Measurements from ENCODE around the gene ADAM12.
"Not testable (repeated sequence)": the region's sequence is repeated elsewhere in the genome, so short reads cannot be mapped to it uniquely, and the experiment has no call there.

Gene ADAM12

DNA sequence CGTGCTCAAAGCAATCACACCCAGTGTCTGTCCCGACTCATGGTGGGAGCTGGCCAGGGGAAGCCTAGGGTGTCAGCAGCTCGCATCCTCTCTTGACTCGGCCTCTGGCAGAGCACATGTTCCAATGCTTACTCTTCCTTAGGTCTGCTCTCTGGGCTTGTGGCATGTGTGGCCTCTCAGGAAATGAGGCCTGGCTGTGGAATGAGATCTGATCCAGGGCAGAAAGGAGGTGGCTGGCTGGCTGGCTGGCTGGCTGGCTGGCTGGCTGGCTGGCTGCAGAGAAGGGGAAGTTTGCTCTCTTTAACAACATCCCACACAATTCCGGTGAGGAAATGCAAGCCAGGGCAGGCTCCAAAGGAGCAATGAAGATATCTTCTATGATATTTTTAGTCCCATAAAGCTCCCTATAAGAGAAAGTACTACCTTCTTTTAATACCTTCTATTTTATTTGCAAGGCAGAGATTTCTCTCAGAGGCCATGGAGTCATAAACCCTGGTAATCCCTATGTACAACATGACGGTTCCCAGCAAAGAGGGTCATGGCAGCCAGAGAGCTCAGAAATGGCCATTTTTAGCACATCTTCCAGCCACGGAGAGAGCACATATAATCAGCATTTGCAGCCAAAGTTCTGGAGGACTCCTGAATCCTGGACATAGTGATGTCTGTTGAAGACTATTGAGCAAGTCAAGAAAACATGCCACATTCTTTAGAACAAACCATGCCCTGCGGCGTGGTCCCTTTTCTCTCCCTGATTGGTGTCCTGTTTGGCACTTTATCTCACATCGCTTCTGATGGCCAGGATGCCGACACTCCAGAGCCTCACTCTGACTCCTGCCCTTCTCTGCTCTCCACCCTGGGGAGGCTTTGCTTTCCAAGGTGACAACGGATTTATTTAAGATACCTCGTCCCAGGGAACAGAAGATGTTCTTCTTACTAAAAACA, 338.2 kb downstream of the ADAM12 start:
- no peaks in the 10 kb centered on the region for H3K9me3 ChIP-seq (ENCODE audit: control insufficient read depth, insufficient read depth, low read length)
- H3K4me2 ChIP-seq (ENCODE audit: low read length): no peak overlapping the region
- H3K79me2 ChIP-seq (ENCODE audit: control insufficient read depth, low read length): no peaks in the 10 kb centered on the region
- no peaks in the 10 kb centered on the region for H3K4me1 ChIP-seq (ENCODE audit: control insufficient read depth, low read length)
- no peaks in the 10 kb centered on the region for H3K27me3 ChIP-seq (ENCODE audit: control insufficient read depth, low read length)
- no peaks in the 10 kb centered on the region for H4K20me1 ChIP-seq (ENCODE audit: control insufficient read depth, insufficient read depth, low read depth, low read length)
- TF ChIP-seq EZH2phosphoT487 (IDR thresholded peaks at IDR 0.05; ENCODE audit: borderline replicate concordance, low read length): no peak
- TF ChIP-seq CTCF (IDR thresholded peaks at IDR 0.05; ENCODE audit: low read depth, low read length, poor library complexity, severe bottlenecking): no peak
- H3K36me3 ChIP-seq (ENCODE audit: control insufficient read depth, low read length): no peaks in the 10 kb centered on the region
- H3K4me3 ChIP-seq (ENCODE audit: low read length): no peak overlapping the region
- no peak overlapping the region for H3K27ac ChIP-seq (ENCODE audit: low read depth, low read length)
- H3K9me2 ChIP-seq (replicated peaks; ENCODE audit: control insufficient read depth, low read length): no peaks in the 10 kb centered on the region
- no peaks in the 10 kb centered on the region for H3F3A ChIP-seq (ENCODE audit: control insufficient read depth, insufficient read depth)

DNA sequence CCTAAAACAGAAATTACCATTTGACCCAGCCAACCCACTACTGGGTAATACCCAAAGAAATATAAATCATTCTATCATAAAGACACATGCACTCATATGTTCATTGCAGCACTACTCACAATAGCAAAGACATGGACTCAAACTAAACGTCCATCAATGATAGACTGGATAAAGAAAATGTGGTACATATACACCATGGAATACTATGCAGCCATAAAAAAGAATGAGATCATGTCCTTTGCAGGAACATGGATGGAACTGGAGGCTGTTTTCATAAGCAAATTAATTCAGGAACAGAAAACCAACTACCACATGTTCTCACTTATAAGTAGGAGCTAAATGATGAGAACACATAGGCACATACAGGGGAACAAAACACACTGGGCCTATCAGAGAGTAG, 340.5 kb downstream of the ADAM12 start:
- not testable (repeated sequence) for H3K4me1 ChIP-seq (ENCODE audit: control insufficient read depth, low read length); H3K36me3 ChIP-seq (ENCODE audit: control insufficient read depth, low read length); H3K4me3 ChIP-seq (ENCODE audit: low read length); H3K79me2 ChIP-seq (ENCODE audit: control insufficient read depth, low read length); H3K9me3 ChIP-seq (ENCODE audit: control insufficient read depth, insufficient read depth, low read length); H3F3A ChIP-seq (ENCODE audit: control insufficient read depth, insufficient read depth); H3K4me2 ChIP-seq (ENCODE audit: low read length); H3K27me3 ChIP-seq (ENCODE audit: control insufficient read depth, low read length); H4K20me1 ChIP-seq (ENCODE audit: control insufficient read depth, insufficient read depth, low read depth, low read length); H3K9me2 ChIP-seq (replicated peaks; ENCODE audit: control insufficient read depth, low read length); H3K27ac ChIP-seq (ENCODE audit: low read depth, low read length)

- H3K9me3 ChIP-seq (ENCODE audit: control insufficient read depth, insufficient read depth, low read length): no peaks in the 10 kb centered on the region
- TF ChIP-seq EZH2phosphoT487 (IDR thresholded peaks at IDR 0.05; ENCODE audit: borderline replicate concordance, low read length) (no peak), CTCF (IDR thresholded peaks at IDR 0.05; ENCODE audit: low read depth, low read length, poor library complexity, severe bottlenecking) (no peak)
These were observed 341.4 kb downstream of the ADAM12 start for GRCh38 chr10:126046831-126047230.

GRCh38 chr10:126045861-126046260, 342.4 kb downstream of the ADAM12 start:
- Histone ChIP-seq H3F3A (ENCODE audit: control insufficient read depth, insufficient read depth) (no peaks in the 10 kb centered on the region), H3K4me1 (ENCODE audit: control insufficient read depth, low read length) (peaks cover 17% of the 10 kb centered on the region), H3K27me3 (ENCODE audit: control insufficient read depth, low read length) (no peaks in the 10 kb centered on the region), H4K20me1 (ENCODE audit: control insufficient read depth, insufficient read depth, low read depth, low read length) (no peaks in the 10 kb centered on the region), H3K36me3 (ENCODE audit: control insufficient read depth, low read length) (no peaks in the 10 kb centered on the region), H3K79me2 (ENCODE audit: control insufficient read depth, low read length) (no peaks in the 10 kb centered on the region), H3K4me2 (ENCODE audit: low read length) (no peak overlapping the region), H3K9me2 (replicated peaks; ENCODE audit: control insufficient read depth, low read length) (no peaks in the 10 kb centered on the region), H3K4me3 (ENCODE audit: low read length) (no peak overlapping the region), H3K27ac (ENCODE audit: low read depth, low read length) (no peak overlapping the region), H3K9me3 (ENCODE audit: control insufficient read depth, insufficient read depth, low read length) (no peaks in the 10 kb centered on the region)
- TF ChIP-seq CTCF (IDR thresholded peaks at IDR 0.05; ENCODE audit: low read depth, low read length, poor library complexity, severe bottlenecking) (no peak), EZH2phosphoT487 (IDR thresholded peaks at IDR 0.05; ENCODE audit: borderline replicate concordance, low read length) (no peak)

More at GRCh38 chr10:126046831-126047230, 341.4 kb downstream of the ADAM12 start:
- H3K4me3 ChIP-seq (ENCODE audit: low read length): no peak overlapping the region
- no peaks in the 10 kb centered on the region for H3F3A ChIP-seq (ENCODE audit: control insufficient read depth, insufficient read depth)
- H3K36me3 ChIP-seq (ENCODE audit: control insufficient read depth, low read length): no peaks in the 10 kb centered on the region
- peaks cover 7% of the 10 kb centered on the region for H3K4me1 ChIP-seq (ENCODE audit: control insufficient read depth, low read length)
- H3K9me2 ChIP-seq (replicated peaks; ENCODE audit: control insufficient read depth, low read length): no peaks in the 10 kb centered on the region
- H4K20me1 ChIP-seq (ENCODE audit: control insufficient read depth, insufficient read depth, low read depth, low read length): no peaks in the 10 kb centered on the region
- no peaks in the 10 kb centered on the region for H3K27me3 ChIP-seq (ENCODE audit: control insufficient read depth, low read length)
- H3K4me2 ChIP-seq (ENCODE audit: low read length): no peak overlapping the region
- no peak overlapping the region for H3K27ac ChIP-seq (ENCODE audit: low read depth, low read length)
- no peaks in the 10 kb centered on the region for H3K79me2 ChIP-seq (ENCODE audit: control insufficient read depth, low read length)

Measured in DOHH2 (cell line).